ENCODE measurements around the gene MICA.

GRCh38 chr6:31395832-31396231 lies 7.6 kb upstream of the MICA start:
- no peak for TF ChIP-seq POLR2A (IDR thresholded peaks at IDR 0.05; ENCODE audit: low read depth, low read length)
- no peak for TF ChIP-seq POLR2AphosphoS5 (IDR thresholded peaks at IDR 0.05; ENCODE audit: low read depth, low read length)
